Vagina (tissue), 2 donors: ENCODE measurements around the gene USH2A. TPM values are rescaled to one million over a fixed set of nuclear protein-coding genes. Genes with fewer than 3 reads are reported as not detected.

Experiments used
- DNase-seq, 2 donors: peaks; one replicate each; pipeline ENCODE4 v3.0.0-alpha.2; 2017; ENCODE audit errors: extremely low spot score in 2 of 2
- H3K27ac ChIP-seq: fragments of 200-600 bp; sonication (generic); one replicate; pipeline ENCODE4 v1.5.1; 2019
- H3K27me3 ChIP-seq: fragments of 200-600 bp; sonication (generic); one replicate; pipeline ENCODE4 v1.5.1; 2019
- H3K36me3 ChIP-seq, 2 donors: fragments of 200-600 bp; sonication (generic); one replicate each; pipeline ENCODE4 v1.5.1; 2017 to 2019
- H3K4me1 ChIP-seq: fragments of 200-600 bp; sonication (generic); one replicate; pipeline ENCODE4 v1.5.1; 2019
- H3K4me3 ChIP-seq, 2 donors: fragments of 200-600 bp; sonication (generic); 1 replicate in 1 of 2; 2 replicates in 1 of 2; pipeline ENCODE4 v1.5.1; 2016 to 2019
- H3K9me3 ChIP-seq: fragments of 200-600 bp; sonication (generic); one replicate; pipeline ENCODE4 v1.5.1; 2019
- CTCF ChIP-seq, 3 experiments: fragments of 450-650 bp in 2 of 3; fragments of 200-600 bp in 1 of 3; sonication (generic) in 1 of 3; IDR thresholded peaks; one replicate each; pipeline ENCODE4 v1.5.1; 2017 to 2019; ENCODE audit warnings: antibody characterized with exemption in 3 of 3, mild to moderate bottlenecking in 2 of 3, moderate library complexity in 2 of 3
- POLR2A ChIP-seq, 2 donors: fragments of 450-650 bp; IDR thresholded peaks; one replicate each; pipeline ENCODE4 v1.6.1; 2017; ENCODE audit warnings: antibody characterized with exemption in 2 of 2, mild to moderate bottlenecking in 2 of 2, moderate library complexity in 2 of 2
- POLR2AphosphoS5 ChIP-seq, 2 donors: sonication (generic); formaldehyde crosslinking; IDR thresholded peaks; one replicate each; pipeline ENCODE4 v1.9.0; 2017; ENCODE audit warnings: antibody characterized with exemption in 2 of 2, mild to moderate bottlenecking in 2 of 2, low read depth in 1 of 2; ENCODE audit not compliant: insufficient read depth in 1 of 2
- intact Hi-C: fragments of 100-400 bp; cut with DNase I; formaldehyde crosslinking; loops from one replicate; pipeline ENCODE4 v1.15.1; 2023
- total RNA-seq: library from RNA; depleted of rRNA; stranded (reverse); fragments of >200 nt; gene quantifications from one replicate; pipeline ENCODE4 v1.2.3, GENCODE V29; 2016

Gene USH2A
- total RNA-seq, 1 donor from 2014 or later: under 0.01 TPM

- H3K4me3 ChIP-seq: no peak overlapping the region
- H3K9me3 ChIP-seq: no peaks in the 10 kb centered on the region
- H3K27me3 ChIP-seq: no peaks in the 10 kb centered on the region
- no peaks in the 10 kb centered on the region for H3K4me1 ChIP-seq
- H3K27ac ChIP-seq: no peak overlapping the region
- no peak for DNase-seq
- intact Hi-C loops: no loop called here
- H3K36me3 ChIP-seq: no peaks in the 10 kb centered on the region
- TF ChIP-seq POLR2A (IDR thresholded peaks at IDR 0.05) (no peak), POLR2AphosphoS5 (IDR thresholded peaks at IDR 0.05; ENCODE audit: insufficient read depth in 1 of 2, low read depth in 1 of 2) (no peak), CTCF (IDR thresholded peaks at IDR 0.05) (no peak)
Measured at GRCh38 chr1:216073793-216074595, 349.3 kb downstream of the USH2A start.

- H3K36me3 ChIP-seq: no peaks in the 10 kb centered on the region
- intact Hi-C loops: no loop called here
Measured at GRCh38 chr1:216071262-216071661, 352.0 kb downstream of the USH2A start.

GRCh38 chr1:216064643-216065042 lies 358.6 kb downstream of the USH2A start:
- Histone ChIP-seq H3K27ac (no peak overlapping the region), H3K4me3 (no peak overlapping the region), H3K9me3 (no peaks in the 10 kb centered on the region), H3K4me1 (no peaks in the 10 kb centered on the region), H3K27me3 (no peaks in the 10 kb centered on the region), H3K36me3 (no peaks in the 10 kb centered on the region)
- no peak for TF ChIP-seq POLR2A (IDR thresholded peaks at IDR 0.05)
- TF ChIP-seq POLR2AphosphoS5 (IDR thresholded peaks at IDR 0.05; ENCODE audit: insufficient read depth in 1 of 2, low read depth in 1 of 2): no peak
- TF ChIP-seq CTCF (IDR thresholded peaks at IDR 0.05): no peak
- DNase-seq: no peak
- intact Hi-C loops: no loop called here

More at GRCh38 chr1:216071262-216071661, 352.0 kb downstream of the USH2A start:
- TF ChIP-seq POLR2A (IDR thresholded peaks at IDR 0.05) (no peak), POLR2AphosphoS5 (IDR thresholded peaks at IDR 0.05; ENCODE audit: insufficient read depth in 1 of 2, low read depth in 1 of 2) (no peak), CTCF (IDR thresholded peaks at IDR 0.05) (no peak)
- Histone ChIP-seq H3K4me3 (no peak overlapping the region), H3K9me3 (no peaks in the 10 kb centered on the region), H3K27ac (no peak overlapping the region), H3K27me3 (no peaks in the 10 kb centered on the region), H3K4me1 (no peaks in the 10 kb centered on the region)
- no peak for DNase-seq

- intact Hi-C loops: no loop called here
- H3K4me3 ChIP-seq: no peak overlapping the region
- no peaks in the 10 kb centered on the region for H3K27me3 ChIP-seq
Measured at GRCh38 chr1:216057947-216058346, 365.3 kb downstream of the USH2A start.

More at GRCh38 chr1:216057947-216058346, 365.3 kb downstream of the USH2A start:
- Histone ChIP-seq H3K27ac (no peak overlapping the region), H3K36me3 (no peaks in the 10 kb centered on the region), H3K4me1 (no peaks in the 10 kb centered on the region), H3K9me3 (no peaks in the 10 kb centered on the region)
- TF ChIP-seq CTCF (IDR thresholded peaks at IDR 0.05) (no peak), POLR2A (IDR thresholded peaks at IDR 0.05) (no peak), POLR2AphosphoS5 (IDR thresholded peaks at IDR 0.05; ENCODE audit: insufficient read depth in 1 of 2, low read depth in 1 of 2) (no peak)
- no peak for DNase-seq
